HepG2 (cell line): Measurements from ENCODE around the gene RCOR3. TPM values are rescaled to one million over a fixed set of nuclear protein-coding genes. Genes with fewer than 3 reads are reported as not detected.

Experiments
- AKAP8 ChIP-seq: sonication (generic); formaldehyde crosslinking; IDR thresholded peaks from 2 replicates; pipeline ENCODE4 v1.5.1; 2020; ENCODE audit warnings: mild to moderate bottlenecking, missing genetic modification reagents
- CBX1 ChIP-seq: IDR thresholded peaks from one replicate; pipeline ENCODE4 v1.6.1; 2016; ENCODE audit warnings: antibody characterized with exemption, low read depth
- KAT8 ChIP-seq: IDR thresholded peaks from 2 replicates; pipeline ENCODE4 v1.6.1; 2016; ENCODE audit warnings: missing genetic modification reagents, missing compliant biosample characterization
- MLLT10 ChIP-seq: sonication (generic); formaldehyde crosslinking; IDR thresholded peaks from 2 replicates; pipeline ENCODE4 v1.4.0; 2020; ENCODE audit warnings: missing genetic modification reagents
- RORA ChIP-seq: sonication (generic); formaldehyde crosslinking; IDR thresholded peaks from 2 replicates; pipeline ENCODE4 v1.5.0; 2020; ENCODE audit warnings: mild to moderate bottlenecking, missing genetic modification reagents, moderate library complexity
- SMYD3 ChIP-seq: sonication (generic); formaldehyde crosslinking; IDR thresholded peaks from 2 replicates; pipeline ENCODE4 v1.8.1; 2023; ENCODE audit warnings: mild to moderate bottlenecking, missing genetic modification reagents
- SOX13 ChIP-seq, 3 experiments: fragments of 450-650 bp in 1 of 3; sonication (generic) in 1 of 3; formaldehyde crosslinking in 1 of 3; IDR thresholded peaks in 2 of 3; conservative IDR thresholded peaks in 1 of 3; 2 replicates each; pipeline versions ENCODE4 v1.5.0 to v1.6.1; 2016 to 2020; ENCODE audit warnings: antibody characterized with exemption in 1 of 3, mild to moderate bottlenecking in 1 of 3, missing compliant biosample characterization in 1 of 3, missing genetic modification reagents in 1 of 3, moderate library complexity in 1 of 3
- TARDBP ChIP-seq: sonication (generic); formaldehyde crosslinking; IDR thresholded peaks from 2 replicates; pipeline ENCODE4 v1.8.0; 2022; ENCODE audit warnings: mild to moderate bottlenecking, missing genetic modification reagents
- XRCC5 ChIP-seq: fragments of 200-400 bp; formaldehyde crosslinking; optimal IDR thresholded peaks from 2 replicates; pipeline ENCODE3; 2017; ENCODE audit warnings: mild to moderate bottlenecking, low read length
- ZBTB7B ChIP-seq: sonication (generic); formaldehyde crosslinking; IDR thresholded peaks from 2 replicates; pipeline ENCODE4 v1.4.0; 2020; ENCODE audit warnings: missing genetic modification reagents
- ZFY ChIP-seq: sonication (generic); formaldehyde crosslinking; IDR thresholded peaks from 2 replicates; pipeline ENCODE4 v1.4.0; 2020; ENCODE audit warnings: missing genetic modification reagents
- ZNF562 ChIP-seq: sonication (generic); formaldehyde crosslinking; IDR thresholded peaks from 2 replicates; pipeline ENCODE4 v1.8.0; 2022; ENCODE audit warnings: missing genetic modification reagents, borderline replicate concordance
- ZSCAN25 ChIP-seq: sonication (generic); formaldehyde crosslinking; IDR thresholded peaks from 2 replicates; pipeline ENCODE4 v1.8.0; 2022; ENCODE audit warnings: mild to moderate bottlenecking, missing genetic modification reagents
- polyA plus RNA-seq, 8 experiments: library from polyadenylated mRNA; depleted of rRNA in 3 of 8; stranded (reverse) in 7 of 8; unstranded in 1 of 8; fragments of >200 nt; fragmentation: Illumina TruSeq in 4 of 8; extraction: Trizol in 4 of 8; gene quantifications; 2 replicates each; pipeline versions ENCODE4 v1.2.1 to v1.2.3, GENCODE V29; 2011 to 2016; ENCODE audit warnings: low read depth in 4 of 8, missing spikeins in 1 of 8, mixed read lengths in 1 of 8; ENCODE audit not compliant: insufficient read depth in 1 of 8
- total RNA-seq, 5 experiments: library from RNA; depleted of rRNA; stranded (reverse); fragments of >200 nt; fragmentation: Illumina TruSeq; extraction: Trizol; gene quantifications; 2 replicates each; pipeline ENCODE4 v1.2.3, GENCODE V29; 2016; ENCODE audit warnings: low read depth in 1 of 5
- TF ChIP-seq, protein P1 (sequence below): sonication (generic); formaldehyde crosslinking; IDR thresholded peaks from 2 replicates; pipeline ENCODE4 v1.9.0; 2022; ENCODE audit warnings: low read depth, missing genetic modification reagents
- TF ChIP-seq, protein P2 (sequence below): fragments of 450-650 bp; IDR thresholded peaks from 2 replicates; pipeline ENCODE4 v1.6.1; 2017; ENCODE audit warnings: mild to moderate bottlenecking
- TF ChIP-seq, protein P3 (sequence below): sonication (generic); formaldehyde crosslinking; IDR thresholded peaks from 2 replicates; pipeline ENCODE4 v1.4.0; 2020; ENCODE audit warnings: missing genetic modification reagents, borderline replicate concordance
- TF ChIP-seq, protein P4 (sequence below): sonication (generic); formaldehyde crosslinking; IDR thresholded peaks from 2 replicates; pipeline ENCODE4 v1.4.0; 2020; ENCODE audit warnings: mild to moderate bottlenecking, missing genetic modification reagents
- TF ChIP-seq, protein P5 (sequence below): sonication (generic); formaldehyde crosslinking; IDR thresholded peaks from 2 replicates; pipeline ENCODE4 v1.5.1; 2020; ENCODE audit warnings: missing genetic modification reagents, mild to moderate bottlenecking, borderline replicate concordance

The RCOR3 gene
- total and polyA plus RNA-seq, 2 of the 13 experiments (the other 11 are each of a cell fraction or from before 2014, with no cell fraction given): 16.8 to 31.6 TPM

DNA sequence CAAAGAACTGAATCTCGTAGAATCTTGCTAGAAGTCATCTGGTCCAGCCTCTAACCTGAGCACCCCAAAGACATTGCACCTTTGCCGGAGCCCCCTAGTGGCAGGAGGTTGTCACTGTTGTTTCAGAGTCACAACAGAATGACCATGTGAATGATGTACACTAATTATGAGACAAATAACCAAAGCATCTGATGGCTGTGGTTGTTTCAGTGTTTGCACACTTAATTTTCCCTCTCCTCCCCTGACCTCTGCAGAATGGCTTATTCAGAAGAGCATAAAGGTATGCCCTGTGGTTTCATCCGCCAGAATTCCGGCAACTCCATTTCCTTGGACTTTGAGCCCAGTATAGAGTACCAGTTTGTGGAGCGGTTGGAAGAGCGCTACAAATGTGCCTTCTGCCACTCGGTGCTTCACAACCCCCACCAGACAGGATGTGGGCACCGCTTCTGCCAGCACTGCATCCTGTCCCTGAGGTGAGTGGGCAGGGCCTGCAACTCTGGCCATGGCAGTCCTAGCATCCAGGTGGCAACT is 93.9 kb downstream of the RCOR3 start (continued):
- TF ChIP-seq, protein P1, sequence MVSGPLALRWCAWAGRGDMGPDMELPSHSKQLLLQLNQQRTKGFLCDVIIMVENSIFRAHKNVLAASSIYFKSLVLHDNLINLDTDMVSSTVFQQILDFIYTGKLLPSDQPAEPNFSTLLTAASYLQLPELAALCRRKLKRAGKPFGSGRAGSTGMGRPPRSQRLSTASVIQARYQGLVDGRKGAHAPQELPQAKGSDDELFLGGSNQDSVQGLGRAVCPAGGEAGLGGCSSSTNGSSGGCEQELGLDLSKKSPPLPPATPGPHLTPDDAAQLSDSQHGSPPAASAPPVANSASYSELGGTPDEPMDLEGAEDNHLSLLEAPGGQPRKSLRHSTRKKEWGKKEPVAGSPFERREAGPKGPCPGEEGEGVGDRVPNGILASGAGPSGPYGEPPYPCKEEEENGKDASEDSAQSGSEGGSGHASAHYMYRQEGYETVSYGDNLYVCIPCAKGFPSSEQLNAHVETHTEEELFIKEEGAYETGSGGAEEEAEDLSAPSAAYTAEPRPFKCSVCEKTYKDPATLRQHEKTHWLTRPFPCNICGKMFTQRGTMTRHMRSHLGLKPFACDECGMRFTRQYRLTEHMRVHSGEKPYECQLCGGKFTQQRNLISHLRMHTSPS (CRISPR knock-in tag): peak; percentile 78
- TF ChIP-seq AKAP8 (CRISPR knock-in tag): no peak
- no peak for TF ChIP-seq ZNF562 (CRISPR knock-in tag)
- no peak for TF ChIP-seq ZBTB7B (CRISPR knock-in tag)
- TF ChIP-seq XRCC5: peak; percentile 62
- TF ChIP-seq SMYD3 (CRISPR knock-in tag): no peak
- TF ChIP-seq CBX1: no peak
- no peak for TF ChIP-seq RORA (CRISPR knock-in tag)
- no peak for TF ChIP-seq ZFY (CRISPR knock-in tag)
- TF ChIP-seq, protein P2, sequence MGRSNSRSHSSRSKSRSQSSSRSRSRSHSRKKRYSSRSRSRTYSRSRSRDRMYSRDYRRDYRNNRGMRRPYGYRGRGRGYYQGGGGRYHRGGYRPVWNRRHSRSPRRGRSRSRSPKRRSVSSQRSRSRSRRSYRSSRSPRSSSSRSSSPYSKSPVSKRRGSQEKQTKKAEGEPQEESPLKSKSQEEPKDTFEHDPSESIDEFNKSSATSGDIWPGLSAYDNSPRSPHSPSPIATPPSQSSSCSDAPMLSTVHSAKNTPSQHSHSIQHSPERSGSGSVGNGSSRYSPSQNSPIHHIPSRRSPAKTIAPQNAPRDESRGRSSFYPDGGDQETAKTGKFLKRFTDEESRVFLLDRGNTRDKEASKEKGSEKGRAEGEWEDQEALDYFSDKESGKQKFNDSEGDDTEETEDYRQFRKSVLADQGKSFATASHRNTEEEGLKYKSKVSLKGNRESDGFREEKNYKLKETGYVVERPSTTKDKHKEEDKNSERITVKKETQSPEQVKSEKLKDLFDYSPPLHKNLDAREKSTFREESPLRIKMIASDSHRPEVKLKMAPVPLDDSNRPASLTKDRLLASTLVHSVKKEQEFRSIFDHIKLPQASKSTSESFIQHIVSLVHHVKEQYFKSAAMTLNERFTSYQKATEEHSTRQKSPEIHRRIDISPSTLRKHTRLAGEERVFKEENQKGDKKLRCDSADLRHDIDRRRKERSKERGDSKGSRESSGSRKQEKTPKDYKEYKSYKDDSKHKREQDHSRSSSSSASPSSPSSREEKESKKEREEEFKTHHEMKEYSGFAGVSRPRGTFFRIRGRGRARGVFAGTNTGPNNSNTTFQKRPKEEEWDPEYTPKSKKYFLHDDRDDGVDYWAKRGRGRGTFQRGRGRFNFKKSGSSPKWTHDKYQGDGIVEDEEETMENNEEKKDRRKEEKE: no peak
- peak; percentile 44; the same call in 1 of the 2 replicates for TF ChIP-seq TARDBP (CRISPR knock-in tag)
- TF ChIP-seq, protein P3, sequence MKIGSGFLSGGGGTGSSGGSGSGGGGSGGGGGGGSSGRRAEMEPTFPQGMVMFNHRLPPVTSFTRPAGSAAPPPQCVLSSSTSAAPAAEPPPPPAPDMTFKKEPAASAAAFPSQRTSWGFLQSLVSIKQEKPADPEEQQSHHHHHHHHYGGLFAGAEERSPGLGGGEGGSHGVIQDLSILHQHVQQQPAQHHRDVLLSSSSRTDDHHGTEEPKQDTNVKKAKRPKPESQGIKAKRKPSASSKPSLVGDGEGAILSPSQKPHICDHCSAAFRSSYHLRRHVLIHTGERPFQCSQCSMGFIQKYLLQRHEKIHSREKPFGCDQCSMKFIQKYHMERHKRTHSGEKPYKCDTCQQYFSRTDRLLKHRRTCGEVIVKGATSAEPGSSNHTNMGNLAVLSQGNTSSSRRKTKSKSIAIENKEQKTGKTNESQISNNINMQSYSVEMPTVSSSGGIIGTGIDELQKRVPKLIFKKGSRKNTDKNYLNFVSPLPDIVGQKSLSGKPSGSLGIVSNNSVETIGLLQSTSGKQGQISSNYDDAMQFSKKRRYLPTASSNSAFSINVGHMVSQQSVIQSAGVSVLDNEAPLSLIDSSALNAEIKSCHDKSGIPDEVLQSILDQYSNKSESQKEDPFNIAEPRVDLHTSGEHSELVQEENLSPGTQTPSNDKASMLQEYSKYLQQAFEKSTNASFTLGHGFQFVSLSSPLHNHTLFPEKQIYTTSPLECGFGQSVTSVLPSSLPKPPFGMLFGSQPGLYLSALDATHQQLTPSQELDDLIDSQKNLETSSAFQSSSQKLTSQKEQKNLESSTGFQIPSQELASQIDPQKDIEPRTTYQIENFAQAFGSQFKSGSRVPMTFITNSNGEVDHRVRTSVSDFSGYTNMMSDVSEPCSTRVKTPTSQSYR (CRISPR knock-in tag): peak; percentile 57; the same call in 1 of the 2 replicates
- TF ChIP-seq ZSCAN25 (CRISPR knock-in tag): no peak
- TF ChIP-seq, protein P4, sequence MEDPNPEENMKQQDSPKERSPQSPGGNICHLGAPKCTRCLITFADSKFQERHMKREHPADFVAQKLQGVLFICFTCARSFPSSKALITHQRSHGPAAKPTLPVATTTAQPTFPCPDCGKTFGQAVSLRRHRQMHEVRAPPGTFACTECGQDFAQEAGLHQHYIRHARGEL: no peak
- TF ChIP-seq, protein P5, sequence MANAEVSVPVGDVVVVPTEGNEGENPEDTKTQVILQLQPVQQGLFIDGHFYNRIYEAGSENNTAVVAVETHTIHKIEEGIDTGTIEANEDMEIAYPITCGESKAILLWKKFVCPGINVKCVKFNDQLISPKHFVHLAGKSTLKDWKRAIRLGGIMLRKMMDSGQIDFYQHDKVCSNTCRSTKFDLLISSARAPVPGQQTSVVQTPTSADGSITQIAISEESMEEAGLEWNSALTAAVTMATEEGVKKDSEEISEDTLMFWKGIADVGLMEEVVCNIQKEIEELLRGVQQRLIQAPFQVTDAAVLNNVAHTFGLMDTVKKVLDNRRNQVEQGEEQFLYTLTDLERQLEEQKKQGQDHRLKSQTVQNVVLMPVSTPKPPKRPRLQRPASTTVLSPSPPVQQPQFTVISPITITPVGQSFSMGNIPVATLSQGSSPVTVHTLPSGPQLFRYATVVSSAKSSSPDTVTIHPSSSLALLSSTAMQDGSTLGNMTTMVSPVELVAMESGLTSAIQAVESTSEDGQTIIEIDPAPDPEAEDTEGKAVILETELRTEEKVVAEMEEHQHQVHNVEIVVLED (CRISPR knock-in tag): no peak
- TF ChIP-seq SOX13 (IDR thresholded peaks at IDR 0.05): no peak
- TF ChIP-seq SOX13 (CRISPR knock-in tag; conservative IDR thresholded peaks at IDR 0.05 in 1 of 2, IDR thresholded peaks at IDR 0.05 in 1 of 2): peak in 1 of 2 experiments; percentile 63; a peak in 2 of 4 replicates
- no peak for TF ChIP-seq MLLT10 (CRISPR knock-in tag)
- 0 out of 2 replicates have a peak, but pooled peaks have one; percentile 25 for TF ChIP-seq KAT8 (CRISPR knock-in tag)
